Body of pancreas (tissue), 4 donors: Measurements from ENCODE around the gene PPP4R1. TPM values are rescaled to one million over a fixed set of nuclear protein-coding genes. Genes with fewer than 3 reads are reported as not detected.

ENCODE experiments used
- ATAC-seq: fragments of 150-250 bp; one replicate; pipeline ENCODE4 v1.9.1; 2016
- DNase-seq, 4 donors: peaks; one replicate each; pipeline ENCODE4 v3.0.0-alpha.2; 2019
- H3K27ac ChIP-seq, 4 donors: fragments of 200-600 bp; sonication (generic); 1 replicate in 3 of 4; 2 replicates in 1 of 4; pipeline versions ENCODE4 v1.5.1 to v1.6.1; 2016 to 2019; ENCODE audit warnings: mild to moderate bottlenecking in 1 of 4, mixed read lengths in 1 of 4, moderate library complexity in 1 of 4
- H3K27me3 ChIP-seq, 2 donors: fragments of 200-600 bp; sonication (generic); one replicate each; pipeline ENCODE4 v1.6.0; 2016; ENCODE audit warnings: mild to moderate bottlenecking in 1 of 2
- H3K36me3 ChIP-seq, 2 donors: fragments of 200-600 bp; sonication (generic); replicated peaks in 1 of 2; 2 replicates each; pipeline ENCODE4 v1.5.1; 2016; ENCODE audit warnings: low read depth in 2 of 2; ENCODE audit not compliant: insufficient read depth in 1 of 2
- H3K4me1 ChIP-seq: fragments of 200-600 bp; sonication (generic); one replicate; pipeline ENCODE4 v1.6.0; 2016
- H3K4me3 ChIP-seq, 2 donors: fragments of 200-600 bp; sonication (generic); 1 replicate in 1 of 2; 2 replicates in 1 of 2; pipeline ENCODE4 v1.5.1; 2016 to 2019
- H3K9me3 ChIP-seq, 3 donors: fragments of 200-600 bp; sonication (generic); 1 replicate in 2 of 3; 2 replicates in 1 of 3; pipeline ENCODE4 v1.5.1; 2016
- CTCF ChIP-seq, 7 experiments: fragments of 450-650 bp in 4 of 7; fragments of 200-600 bp in 3 of 7; sonication (generic) in 3 of 7; IDR thresholded peaks; one replicate each; pipeline ENCODE4 v1.5.1; 2016 to 2019; ENCODE audit warnings: antibody characterized with exemption in 7 of 7
- POLR2A ChIP-seq, 3 donors: fragments of 450-650 bp; IDR thresholded peaks; one replicate each; pipeline ENCODE4 v1.6.1; 2016; ENCODE audit warnings: antibody characterized with exemption in 3 of 3, mild to moderate bottlenecking in 2 of 3
- WGBS, 2 donors: methylation state at CpG; one replicate each; pipeline ENCODE4 v1.1.5; 2017; 5-methylcytosine and 5-hydroxymethylcytosine counted together
- intact Hi-C: fragments of 100-400 bp; cut with DNase I; formaldehyde crosslinking; loops from one replicate; pipeline ENCODE4 v1.15.1; 2023
- total RNA-seq, 2 donors: library from RNA; depleted of rRNA; stranded (reverse); fragments of >200 nt; gene quantifications; one replicate each; pipeline ENCODE4 v1.1.0, GENCODE V29; 2016

Gene PPP4R1
- total RNA-seq, 2 donors from 2014 or later: 46.4 to 73.5 TPM

- Histone ChIP-seq H3K27me3 (no peaks in the 10 kb centered on the region), H3K27ac (no peak overlapping the region), H3K36me3 (peaks cover 6 to 27% of the 10 kb centered on the region in 2 donors), H3K4me1 (no peaks in the 10 kb centered on the region), H3K9me3 (no peaks in the 10 kb centered on the region), H3K4me3 (no peak overlapping the region)
- TF ChIP-seq CTCF (IDR thresholded peaks at IDR 0.05): no peak
- TF ChIP-seq POLR2A (IDR thresholded peaks at IDR 0.05): no peak
- 77 to 89% methylated on average over 2 of the region's 2 CpGs for WGBS, 2 donors
- DNase-seq: no peak
- intact Hi-C loops: no loop called here
- no peak for ATAC-seq
Observed at GRCh38 chr18:9561759-9562158, 52.6 kb downstream of the PPP4R1 start.

- no peak overlapping the region for H3K27ac ChIP-seq
- H3K4me3 ChIP-seq: no peak overlapping the region
- no peaks in the 10 kb centered on the region for H3K27me3 ChIP-seq
- DNase-seq (no peak), ATAC-seq (no peak)
- no peaks in the 10 kb centered on the region for H3K9me3 ChIP-seq
- intact Hi-C loops: no loop called here
- TF ChIP-seq CTCF (IDR thresholded peaks at IDR 0.05): no peak
- TF ChIP-seq POLR2A (IDR thresholded peaks at IDR 0.05): no peak
- 75 to 80% methylated on average over 6 of the region's 6 CpGs for WGBS, 2 donors
- H3K4me1 ChIP-seq: no peaks in the 10 kb centered on the region
- peaks cover 11 to 27% of the 10 kb centered on the region in 2 donors for H3K36me3 ChIP-seq
Observed at GRCh38 chr18:9559253-9559652, 55.1 kb downstream of the PPP4R1 start.

GRCh38 chr18:9558387-9559064 lies 55.8 kb downstream of the PPP4R1 start:
- 81 to 87% methylated on average over 4 of the region's 4 CpGs for WGBS, 2 donors
- no peaks in the 10 kb centered on the region for H3K9me3 ChIP-seq
- no peak overlapping the region for H3K27ac ChIP-seq
- peaks cover 12 to 30% of the 10 kb centered on the region in 2 donors for H3K36me3 ChIP-seq
- ATAC-seq: no peak
- TF ChIP-seq CTCF (IDR thresholded peaks at IDR 0.05) (no peak), POLR2A (IDR thresholded peaks at IDR 0.05) (no peak)
- no peak overlapping the region for H3K4me3 ChIP-seq
- intact Hi-C loops: no loop called here
- no peaks in the 10 kb centered on the region for H3K4me1 ChIP-seq
- H3K27me3 ChIP-seq: no peaks in the 10 kb centered on the region
- no peak for DNase-seq

- DNase-seq (no peak), ATAC-seq (no peak)
- Histone ChIP-seq H3K36me3 (peaks cover 19 to 27% of the 10 kb centered on the region in 2 donors), H3K27ac (no peak overlapping the region), H3K9me3 (no peaks in the 10 kb centered on the region), H3K4me1 (no peaks in the 10 kb centered on the region), H3K27me3 (no peaks in the 10 kb centered on the region), H3K4me3 (no peak overlapping the region)
- TF ChIP-seq POLR2A (IDR thresholded peaks at IDR 0.05): no peak
- TF ChIP-seq CTCF (IDR thresholded peaks at IDR 0.05): no peak
- WGBS, 2 donors: 90 to 96% methylated on average over 13 of the region's 13 CpGs
- intact Hi-C loops: no loop called here
Observed at GRCh38 chr18:9557250-9557943, 57.0 kb downstream of the PPP4R1 start.
